Measurements from ENCODE around the gene HYAL3. TPM values are rescaled to one million over a fixed set of nuclear protein-coding genes. Genes with fewer than 3 reads are reported as not detected.

HYAL3 gene
- total RNA-seq, 2 donors from 2014 or later: 0.99 to 2.3 TPM

- WGBS, 2 donors: 57% methylated on average over 2 of the region's 2 CpGs; no CpG with 5 or more reads in 1 of the 2 donors
- no peaks in the 10 kb centered on the region for H3K27me3 ChIP-seq
Observed at GRCh38 chr3:50278880-50279224, 20.4 kb downstream of the HYAL3 start, which contains the start of gene LSMEM2. TSS of gene LSMEM2 (plus strand) at chr3:50279087. CDS start at chr3:50279114, 27 bp downstream.

GRCh38 chr3:50278123-50278879 is 20.9 kb downstream of the HYAL3 start:
- no peak for DNase-seq
- H3K9me3 ChIP-seq: no peaks in the 10 kb centered on the region
- ATAC-seq: no peak
- no peaks in the 10 kb centered on the region for H3K27me3 ChIP-seq
- H3K4me3 ChIP-seq: no peak overlapping the region
- no peaks in the 10 kb centered on the region for H3K36me3 ChIP-seq (replicated peaks in 1 of 2; ENCODE audit: insufficient read depth in 1 of 2, low read depth in 2 of 2)
- peaks cover 13% of the 10 kb centered on the region for H3K4me1 ChIP-seq
- intact Hi-C loops (cut with DNase I): loop anchor here (10.0 kb wide), 1 partner anchor 84 kb away; the partner anchor contains the start of gene GNAT1
- no peak overlapping the region for H3K27ac ChIP-seq
- no peak for TF ChIP-seq POLR2A (IDR thresholded peaks at IDR 0.05)
- no peak for TF ChIP-seq CTCF (IDR thresholded peaks at IDR 0.05)
- 79 to 92% methylated on average over 2 to 4 of the region's 4 CpGs for WGBS, 2 donors

More at GRCh38 chr3:50278880-50279224, 20.4 kb downstream of the HYAL3 start, which contains the start of gene LSMEM2:
- Histone ChIP-seq H3K27ac (no peak within 1 kb of the TSS), H3K36me3 (replicated peaks in 1 of 2; ENCODE audit: insufficient read depth in 1 of 2, low read depth in 2 of 2) (no peaks in the 10 kb centered on the region), H3K4me3 (no peak within 1 kb of the TSS), H3K9me3 (no peaks in the 10 kb centered on the region), H3K4me1 (peaks cover 7% of the 10 kb centered on the region)
- ATAC-seq: no peak
- intact Hi-C loops (cut with DNase I): loop anchor here (10.0 kb wide), 1 partner anchor 84 kb away; the partner anchor contains the start of gene GNAT1
- DNase-seq: no peak
- TF ChIP-seq CTCF (IDR thresholded peaks at IDR 0.05) (no peak), POLR2A (IDR thresholded peaks at IDR 0.05) (no peak)

- intact Hi-C loops (cut with DNase I): loop anchor here (10.0 kb wide), 1 partner anchor 82 kb away; the partner anchor contains the start of gene GNAT1
- DNase-seq: no peak
- H3K4me1 ChIP-seq: peaks cover 27% of the 10 kb centered on the region
Observed at GRCh38 chr3:50276762-50277101, 22.5 kb downstream of the HYAL3 start.

GRCh38 chr3:50275996-50276761 is 23.0 kb downstream of the HYAL3 start:
- H3K4me3 ChIP-seq: no peak overlapping the region
- H3K4me1 ChIP-seq: peaks cover 33% of the 10 kb centered on the region
- no peak for TF ChIP-seq CTCF (IDR thresholded peaks at IDR 0.05)
- TF ChIP-seq POLR2A (IDR thresholded peaks at IDR 0.05): no peak
- H3K36me3 ChIP-seq (replicated peaks in 1 of 2; ENCODE audit: insufficient read depth in 1 of 2, low read depth in 2 of 2): no peaks in the 10 kb centered on the region
- no peaks in the 10 kb centered on the region for H3K27me3 ChIP-seq
- WGBS, 2 donors: 64 to 84% methylated on average over 11 to 67 of the region's 79 CpGs
- ATAC-seq (no peak), DNase-seq (no peak)
- intact Hi-C loops (cut with DNase I): loop anchor here (10.0 kb wide), 1 partner anchor 81 kb away; the partner anchor contains the start of gene GNAT1
- no peak overlapping the region for H3K27ac ChIP-seq
- no peaks in the 10 kb centered on the region for H3K9me3 ChIP-seq

More at GRCh38 chr3:50276762-50277101, 22.5 kb downstream of the HYAL3 start:
- WGBS, 2 donors: 83 to 89% methylated on average over 13 to 17 of the region's 17 CpGs
- Histone ChIP-seq H3K36me3 (replicated peaks in 1 of 2; ENCODE audit: insufficient read depth in 1 of 2, low read depth in 2 of 2) (no peaks in the 10 kb centered on the region), H3K27ac (no peak overlapping the region), H3K9me3 (no peaks in the 10 kb centered on the region), H3K4me3 (no peak overlapping the region), H3K27me3 (no peaks in the 10 kb centered on the region)
- no peak for ATAC-seq
- TF ChIP-seq CTCF (IDR thresholded peaks at IDR 0.05) (no peak), POLR2A (IDR thresholded peaks at IDR 0.05) (no peak)
